ENCODE results near the gene CNEP1R1. TPM values are rescaled to one million over a fixed set of nuclear protein-coding genes. Genes with fewer than 3 reads are reported as not detected.

The CNEP1R1 gene
- polyA plus RNA-seq, 1 donor from 2014 or later = 44.2 TPM

DNA sequence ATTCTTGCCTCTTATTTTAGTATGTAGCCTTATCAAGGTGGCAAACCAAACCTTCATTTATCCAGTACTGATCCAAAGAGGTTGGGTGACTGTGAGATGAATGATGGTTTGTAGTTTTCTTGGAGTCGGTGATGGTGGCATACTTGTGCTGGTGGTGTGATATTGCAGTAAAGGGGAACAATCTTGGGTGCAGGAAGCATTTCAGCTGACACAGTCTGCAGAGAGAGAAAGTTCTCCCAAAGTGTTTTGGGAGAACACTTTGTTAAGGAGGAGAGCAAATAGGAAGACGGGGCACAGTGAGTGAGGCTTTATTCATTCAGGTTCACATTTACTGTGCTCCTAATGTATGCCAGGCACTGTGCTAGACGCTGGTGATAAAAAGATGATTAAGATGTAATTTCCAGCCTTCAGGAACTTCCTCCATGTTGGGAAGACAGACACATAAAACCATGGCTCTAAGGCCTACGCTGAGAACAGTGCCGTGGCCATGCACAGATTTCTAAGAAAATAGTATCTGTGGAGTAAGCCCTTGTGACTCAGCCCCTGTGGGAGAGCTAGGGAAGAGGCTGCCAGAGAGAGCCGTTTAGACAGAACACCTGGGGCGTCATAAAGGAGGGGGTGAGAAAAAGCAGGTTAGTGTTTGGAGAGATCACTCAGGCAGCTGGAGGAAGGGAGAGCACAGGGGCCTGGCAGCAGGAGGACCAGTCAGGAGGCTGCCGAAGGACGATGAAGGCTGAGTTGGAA, 54.5 kb downstream of the CNEP1R1 start:
- no peaks in the 10 kb centered on the region for H3K27me3 ChIP-seq (ENCODE audit: insufficient read depth, low read depth, low read length)
- no peak overlapping the region for H3K27ac ChIP-seq (ENCODE audit: low read length)
- TF ChIP-seq TAF1 (IDR thresholded peaks at IDR 0.05; ENCODE audit: low read depth) (no peak), SMC3 (conservative IDR thresholded peaks at IDR 0.05; ENCODE audit: poor library complexity) (no peak), RAD21 (conservative IDR thresholded peaks at IDR 0.05) (no peak)
- no peaks in the 10 kb centered on the region for H3K9me3 ChIP-seq (ENCODE audit: low read length)
- H3F3A ChIP-seq (ENCODE audit: insufficient read depth, low read length, poor library complexity, severe bottlenecking) = no peaks in the 10 kb centered on the region
- no peak overlapping the region for H3K9ac ChIP-seq (ENCODE audit: low read length)
- H3K4me3 ChIP-seq (ENCODE audit: low read length) = no peak overlapping the region
- H3K4me2 ChIP-seq (ENCODE audit: low read length) = no peak overlapping the region
- no peaks in the 10 kb centered on the region for H4K20me1 ChIP-seq (ENCODE audit: insufficient read depth)
- H3K9me2 ChIP-seq (ENCODE audit: insufficient read depth, low read length) = no peaks in the 10 kb centered on the region
- H2AFZ ChIP-seq (ENCODE audit: low read depth, low read length) = no peak overlapping the region
- H3K36me3 ChIP-seq (ENCODE audit: insufficient read depth, low read length) = peaks cover 5% of the 10 kb centered on the region
- H3K79me2 ChIP-seq (replicated peaks; ENCODE audit: insufficient read depth, low read length) = no peaks in the 10 kb centered on the region

DNA sequence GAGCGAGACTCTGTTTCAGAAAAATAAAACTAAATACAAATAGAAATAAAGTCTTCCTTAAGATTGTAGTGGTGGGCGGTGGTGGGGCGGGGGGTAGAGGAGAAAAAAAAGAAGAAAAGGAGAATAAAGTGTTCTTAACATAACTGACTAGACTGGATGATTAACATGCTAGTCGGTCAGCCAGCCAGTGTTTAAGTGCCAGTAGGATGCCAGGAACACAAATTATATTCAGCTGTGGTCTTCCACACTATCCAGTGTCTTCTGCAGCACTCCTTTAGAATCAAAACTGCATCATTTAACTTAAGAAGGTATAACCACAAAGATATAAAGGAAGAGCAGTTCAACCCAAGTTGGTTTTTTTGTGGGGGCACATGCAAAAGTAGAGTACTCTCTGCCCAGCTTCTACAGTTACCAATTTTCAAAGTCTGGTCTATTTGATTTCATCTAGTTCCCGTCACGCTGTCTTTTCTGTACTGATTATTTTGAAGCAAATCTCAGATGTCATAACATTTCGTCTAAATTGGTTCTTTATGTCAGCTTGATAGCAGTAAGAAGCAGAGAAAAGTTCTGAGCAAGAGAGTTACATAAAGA, 56.5 kb downstream of the CNEP1R1 start:
- no peaks in the 10 kb centered on the region for H4K20me1 ChIP-seq (ENCODE audit: insufficient read depth)
- no peaks in the 10 kb centered on the region for H3K79me2 ChIP-seq (replicated peaks; ENCODE audit: insufficient read depth, low read length)
- no peak overlapping the region for H3K4me3 ChIP-seq (ENCODE audit: low read length)
- peaks cover 5% of the 10 kb centered on the region for H3K36me3 ChIP-seq (ENCODE audit: insufficient read depth, low read length)
- H3K9ac ChIP-seq (ENCODE audit: low read length) = no peak overlapping the region
- no peaks in the 10 kb centered on the region for H3K27me3 ChIP-seq (ENCODE audit: insufficient read depth, low read depth, low read length)
- TF ChIP-seq RAD21 (conservative IDR thresholded peaks at IDR 0.05) = no peak
- TF ChIP-seq REST (IDR thresholded peaks at IDR 0.05; ENCODE audit: borderline replicate concordance) = no peak
- no peaks in the 10 kb centered on the region for H3K9me3 ChIP-seq (ENCODE audit: low read length)
- no peaks in the 10 kb centered on the region for H3F3A ChIP-seq (ENCODE audit: insufficient read depth, low read length, poor library complexity, severe bottlenecking)
- no peak overlapping the region for H3K4me2 ChIP-seq (ENCODE audit: low read length)
- H2AFZ ChIP-seq (ENCODE audit: low read depth, low read length) = no peak overlapping the region
- H3K27ac ChIP-seq (ENCODE audit: low read length) = no peak overlapping the region
- no peaks in the 10 kb centered on the region for H3K9me2 ChIP-seq (ENCODE audit: insufficient read depth, low read length)

DNA sequence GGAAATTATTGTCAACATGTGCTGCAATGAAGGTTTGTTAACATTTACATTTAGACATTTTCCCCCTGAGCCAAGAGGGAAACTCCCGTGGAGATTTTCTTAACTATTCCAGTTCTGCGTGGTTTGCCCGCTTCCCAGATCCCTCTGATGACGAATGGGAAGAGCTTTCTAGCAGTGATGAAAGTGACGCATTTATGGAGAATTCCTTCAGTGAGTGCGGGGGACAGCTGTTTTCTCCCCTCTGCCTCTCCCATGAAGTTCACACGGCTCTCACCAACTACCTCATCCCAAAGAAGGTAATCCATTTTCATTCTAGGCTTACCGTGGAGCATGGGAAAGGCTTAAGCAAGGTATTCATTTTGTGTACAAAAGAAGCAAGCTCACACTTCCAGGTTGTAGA, 59.0 kb downstream of the CNEP1R1 start:
- Histone ChIP-seq H3K9me2 (ENCODE audit: insufficient read depth, low read length) (no peaks in the 10 kb centered on the region), H4K20me1 (ENCODE audit: insufficient read depth) (no peaks in the 10 kb centered on the region), H3K27ac (ENCODE audit: low read length) (no peak overlapping the region), H3K9ac (ENCODE audit: low read length) (no peak overlapping the region), H2AFZ (ENCODE audit: low read depth, low read length) (no peak overlapping the region), H3K27me3 (ENCODE audit: insufficient read depth, low read depth, low read length) (no peaks in the 10 kb centered on the region), H3K9me3 (ENCODE audit: low read length) (no peaks in the 10 kb centered on the region), H3K79me2 (replicated peaks; ENCODE audit: insufficient read depth, low read length) (no peaks in the 10 kb centered on the region), H3K36me3 (ENCODE audit: insufficient read depth, low read length) (peaks cover 5% of the 10 kb centered on the region), H3F3A (ENCODE audit: insufficient read depth, low read length, poor library complexity, severe bottlenecking) (no peaks in the 10 kb centered on the region), H3K4me2 (ENCODE audit: low read length) (no peak overlapping the region), H3K4me3 (ENCODE audit: low read length) (no peak overlapping the region)
- no peak for TF ChIP-seq TAF1 (IDR thresholded peaks at IDR 0.05; ENCODE audit: low read depth)

- Histone ChIP-seq H3K4me2 (ENCODE audit: low read length) (no peak overlapping the region), H3K36me3 (ENCODE audit: insufficient read depth, low read length) (peaks cover 5% of the 10 kb centered on the region), H3K27ac (ENCODE audit: low read length) (no peak overlapping the region), H3F3A (ENCODE audit: insufficient read depth, low read length, poor library complexity, severe bottlenecking) (no peaks in the 10 kb centered on the region), H2AFZ (ENCODE audit: low read depth, low read length) (no peak overlapping the region), H3K9me3 (ENCODE audit: low read length) (no peaks in the 10 kb centered on the region), H3K27me3 (ENCODE audit: insufficient read depth, low read depth, low read length) (no peaks in the 10 kb centered on the region), H3K9ac (ENCODE audit: low read length) (no peak overlapping the region), H4K20me1 (ENCODE audit: insufficient read depth) (no peaks in the 10 kb centered on the region), H3K9me2 (ENCODE audit: insufficient read depth, low read length) (no peaks in the 10 kb centered on the region), H3K4me3 (ENCODE audit: low read length) (no peak overlapping the region), H3K79me2 (replicated peaks; ENCODE audit: insufficient read depth, low read length) (no peaks in the 10 kb centered on the region)
- no peak for TF ChIP-seq SMC3 (conservative IDR thresholded peaks at IDR 0.05; ENCODE audit: poor library complexity)
- TF ChIP-seq EP300 (conservative IDR thresholded peaks at IDR 0.05; ENCODE audit: poor library complexity, severe bottlenecking) = no peak
- no peak for TF ChIP-seq CTCF (IDR thresholded peaks at IDR 0.05; ENCODE audit: poor library complexity, severe bottlenecking)
- TF ChIP-seq RAD21 (conservative IDR thresholded peaks at IDR 0.05) = no peak
- no peak for TF ChIP-seq EZH2 (IDR thresholded peaks at IDR 0.05; ENCODE audit: borderline replicate concordance, insufficient read depth, low read length, poor library complexity, severe bottlenecking)
- TF ChIP-seq MXI1 (conservative IDR thresholded peaks at IDR 0.05; ENCODE audit: poor library complexity, severe bottlenecking) = no peak
Measured at GRCh38 chr16:50086176-50086575, 61.2 kb downstream of the CNEP1R1 start.

All from neural cell (in vitro differentiated cells).